Neuron (in vitro differentiated cells): Measurements from ENCODE around the gene MB21D2.

Source experiments
- H2AFZ ChIP-seq: one replicate; pipeline ENCODE4 v1.6.1; 2013; ENCODE audit warnings: low read depth, mild to moderate bottlenecking, inconsistent platforms, low read length, moderate library complexity
- H3K27me3 ChIP-seq: one replicate; pipeline ENCODE4 v1.6.1; 2013; ENCODE audit warnings: low read length; ENCODE audit not compliant: insufficient read depth
- H3K36me3 ChIP-seq: one replicate; pipeline ENCODE4 v1.6.1; 2013; ENCODE audit warnings: low read length; ENCODE audit not compliant: insufficient read depth
- H3K4me1 ChIP-seq: one replicate; pipeline ENCODE4 v1.6.1; 2013; ENCODE audit warnings: low read length; ENCODE audit not compliant: insufficient read depth
- H3K4me3 ChIP-seq: 2 replicates; pipeline ENCODE4 v1.5.1; 2013; ENCODE audit warnings: mild to moderate bottlenecking, low read length, moderate library complexity
- H3K9me3 ChIP-seq: one replicate; pipeline ENCODE4 v1.6.1; 2013; ENCODE audit warnings: low read length

MB21D2 gene

DNA sequence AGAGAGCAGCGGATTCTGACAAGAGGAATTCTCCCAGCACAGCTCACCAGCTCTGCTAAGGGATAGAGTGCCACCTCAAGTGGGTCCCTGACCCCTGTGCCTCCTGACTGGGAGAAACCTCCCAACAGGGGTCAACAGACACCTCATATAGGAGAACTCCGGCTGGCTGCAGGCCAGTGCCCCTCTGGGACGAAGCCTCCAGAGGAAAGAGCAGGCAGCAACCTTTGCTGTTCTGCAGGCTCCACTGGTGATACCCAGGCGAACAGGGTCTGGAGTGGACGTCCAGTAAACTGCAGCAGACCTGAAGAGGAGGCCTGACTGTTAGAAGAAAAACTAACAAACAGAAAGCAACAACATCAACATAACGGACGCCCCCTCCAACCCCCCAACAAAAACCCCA lies 159.0 kb downstream of the MB21D2 start:
- Histone ChIP-seq H3K4me3 (no peak overlapping the region), H2AFZ (no peak overlapping the region), H3K9me3 (no peaks in the 10 kb centered on the region), H3K36me3 (no peaks in the 10 kb centered on the region), H3K27me3 (no peaks in the 10 kb centered on the region), H3K4me1 (no peaks in the 10 kb centered on the region)

GRCh38 chr3:192751148-192751547 lies 166.5 kb downstream of the MB21D2 start:
- Histone ChIP-seq H3K9me3 (no peaks in the 10 kb centered on the region), H3K27me3 (no peaks in the 10 kb centered on the region), H2AFZ (no peak overlapping the region), H3K4me1 (no peaks in the 10 kb centered on the region), H3K4me3 (no peak overlapping the region), H3K36me3 (no peaks in the 10 kb centered on the region)

DNA sequence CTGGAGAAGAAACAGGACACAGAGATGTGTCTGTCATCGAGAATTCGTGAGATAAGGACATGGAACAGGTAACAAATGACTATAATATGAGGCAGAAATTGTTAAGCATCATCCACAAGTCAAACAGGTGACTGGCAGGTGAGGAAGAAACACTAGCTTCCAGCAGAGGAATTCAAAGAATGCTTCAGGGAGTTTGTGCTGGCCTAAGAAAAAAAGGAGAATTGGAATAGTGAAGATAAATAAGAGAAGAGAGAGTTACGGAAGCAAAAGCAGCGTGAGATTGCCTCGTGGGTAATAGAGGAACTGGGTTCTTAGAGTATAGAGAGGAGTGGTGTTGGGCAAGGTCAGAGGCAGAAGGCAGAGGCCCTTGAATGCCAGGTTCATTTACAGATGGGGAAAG lies 167.5 kb downstream of the MB21D2 start:
- no peak overlapping the region for H3K4me3 ChIP-seq
- no peaks in the 10 kb centered on the region for H3K9me3 ChIP-seq
- H3K4me1 ChIP-seq, result no peaks in the 10 kb centered on the region
- no peaks in the 10 kb centered on the region for H3K36me3 ChIP-seq
- H3K27me3 ChIP-seq, result no peaks in the 10 kb centered on the region
- H2AFZ ChIP-seq, result no peak overlapping the region

DNA sequence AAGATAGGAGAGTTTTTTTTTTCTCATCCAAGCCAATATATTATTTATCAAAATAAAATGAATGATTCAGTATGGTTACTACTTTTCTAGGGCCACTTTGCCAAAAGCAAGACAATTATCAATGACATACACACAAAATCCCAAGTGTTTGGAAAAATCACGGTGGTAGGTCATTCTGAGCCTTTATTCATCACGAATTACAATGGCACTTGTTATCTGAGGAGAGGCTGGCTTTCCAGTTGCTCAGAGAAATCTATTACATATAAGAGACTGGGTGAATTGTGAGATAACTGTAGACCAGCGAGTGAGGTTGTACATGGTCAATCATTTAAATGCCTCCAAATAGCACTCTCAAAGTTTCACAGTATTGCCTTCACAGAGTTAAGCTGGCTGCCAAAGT lies 169.9 kb downstream of the MB21D2 start:
- no peak overlapping the region for H2AFZ ChIP-seq
- no peaks in the 10 kb centered on the region for H3K9me3 ChIP-seq
- no peaks in the 10 kb centered on the region for H3K4me1 ChIP-seq
- H3K36me3 ChIP-seq, result no peaks in the 10 kb centered on the region
- no peaks in the 10 kb centered on the region for H3K27me3 ChIP-seq
- no peak overlapping the region for H3K4me3 ChIP-seq

- no peak overlapping the region for H3K4me3 ChIP-seq
- no peaks in the 10 kb centered on the region for H3K36me3 ChIP-seq
- no peak overlapping the region for H2AFZ ChIP-seq
- no peaks in the 10 kb centered on the region for H3K9me3 ChIP-seq
- no peaks in the 10 kb centered on the region for H3K27me3 ChIP-seq
- no peaks in the 10 kb centered on the region for H3K4me1 ChIP-seq
These were observed 170.5 kb downstream of the MB21D2 start for GRCh38 chr3:192747145-192747544.
